ENCODE results near the gene ATP1B1.

ATP1B1 gene

DNA sequence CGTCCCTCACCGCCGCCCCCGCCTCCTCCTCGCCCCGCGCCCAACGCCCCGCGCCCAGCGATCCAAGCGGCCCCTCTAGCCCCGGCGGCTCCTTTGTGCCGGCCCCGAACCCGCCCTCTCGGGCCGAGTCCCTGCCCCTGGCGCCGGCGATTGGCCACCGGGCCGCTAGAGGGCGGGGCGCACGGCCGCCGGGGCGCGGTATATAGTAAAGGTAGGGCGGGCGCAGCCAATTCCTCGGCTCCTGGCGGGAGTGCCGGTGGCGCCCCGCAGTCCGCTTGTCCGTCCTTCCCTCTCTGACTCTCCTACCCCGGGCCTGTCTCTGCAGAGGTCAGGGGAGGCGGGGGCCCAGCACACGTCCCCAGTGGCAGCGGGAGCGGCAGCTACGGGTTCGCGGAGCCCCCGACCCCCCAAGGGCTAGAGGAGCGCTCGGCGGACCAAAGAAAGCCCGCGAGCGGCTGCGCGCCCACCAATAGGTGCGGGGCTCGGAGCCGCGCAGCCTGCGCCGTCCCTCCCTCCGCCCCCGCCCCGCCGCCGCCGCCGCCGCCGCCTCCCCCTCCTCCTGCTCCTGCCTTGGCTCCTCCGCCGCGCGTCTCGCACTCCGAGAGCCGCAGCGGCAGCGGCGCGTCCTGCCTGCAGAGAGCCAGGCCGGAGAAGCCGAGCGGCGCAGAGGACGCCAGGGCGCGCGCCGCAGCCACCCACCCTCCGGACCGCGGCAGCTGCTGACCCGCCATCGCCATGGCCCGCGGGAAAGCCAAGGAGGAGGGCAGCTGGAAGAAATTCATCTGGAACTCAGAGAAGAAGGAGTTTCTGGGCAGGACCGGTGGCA is at the start of gene ATP1B1:
Gene ATP1B1 (plus strand): TSS at position 596 of the 826 bp plus-strand sequence. CDS start 140 bp downstream, at position 736.
- DNase-seq = peak; percentile 73 to 86

DNA sequence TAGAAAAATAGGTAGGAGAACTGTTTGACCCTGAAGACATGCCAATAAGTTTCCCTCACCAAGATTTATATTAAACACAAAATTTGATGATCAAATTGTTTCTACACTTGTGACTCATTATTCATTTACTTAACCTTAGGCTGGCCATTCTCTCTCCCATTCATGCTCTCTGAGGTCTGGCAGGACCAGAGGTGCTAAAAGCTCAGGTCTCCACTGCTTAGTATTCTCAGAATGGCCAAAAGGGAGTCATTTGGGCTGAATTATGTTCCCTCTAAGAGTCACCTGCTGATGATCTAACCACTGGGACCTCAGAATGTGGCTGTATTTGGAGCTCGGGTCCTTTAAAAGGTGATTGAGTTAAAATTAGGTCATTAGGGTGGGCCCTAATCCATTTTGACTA is 47.1 kb upstream of the ATP1B1 start:
- no peak for DNase-seq

DNA sequence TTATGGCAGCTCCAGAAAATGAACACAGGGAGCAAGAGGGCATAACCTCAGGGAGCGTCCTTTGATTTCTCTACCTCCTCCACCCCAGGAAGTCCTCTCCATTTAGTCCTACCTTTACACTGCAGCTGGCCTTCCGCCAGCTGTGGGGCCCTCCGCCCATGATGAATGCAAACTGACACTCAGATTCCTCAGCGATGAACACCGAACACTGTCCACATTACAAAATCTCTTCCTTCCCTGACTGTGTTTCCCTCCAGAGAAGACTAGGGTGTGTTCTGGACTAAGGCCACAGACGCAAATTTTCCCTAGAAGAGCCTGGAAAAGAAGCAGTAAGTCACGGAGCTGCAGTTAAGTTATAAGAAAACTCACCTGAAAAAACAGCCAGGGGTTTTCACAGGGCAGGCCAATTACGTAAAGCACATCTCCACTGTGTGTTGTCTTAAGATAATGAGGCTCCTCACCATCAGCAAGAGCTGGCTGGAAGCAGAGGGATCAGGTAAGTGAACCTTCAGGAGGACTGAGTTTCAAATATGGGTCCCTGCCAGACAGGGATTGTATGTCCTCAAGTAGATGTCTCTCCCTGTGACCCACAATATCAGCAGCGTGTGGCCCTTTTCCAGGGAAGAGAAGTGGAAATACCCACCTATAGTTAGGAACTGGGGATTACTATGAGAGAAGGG is 46.3 kb upstream of the ATP1B1 start:
- no peak for DNase-seq

DNA sequence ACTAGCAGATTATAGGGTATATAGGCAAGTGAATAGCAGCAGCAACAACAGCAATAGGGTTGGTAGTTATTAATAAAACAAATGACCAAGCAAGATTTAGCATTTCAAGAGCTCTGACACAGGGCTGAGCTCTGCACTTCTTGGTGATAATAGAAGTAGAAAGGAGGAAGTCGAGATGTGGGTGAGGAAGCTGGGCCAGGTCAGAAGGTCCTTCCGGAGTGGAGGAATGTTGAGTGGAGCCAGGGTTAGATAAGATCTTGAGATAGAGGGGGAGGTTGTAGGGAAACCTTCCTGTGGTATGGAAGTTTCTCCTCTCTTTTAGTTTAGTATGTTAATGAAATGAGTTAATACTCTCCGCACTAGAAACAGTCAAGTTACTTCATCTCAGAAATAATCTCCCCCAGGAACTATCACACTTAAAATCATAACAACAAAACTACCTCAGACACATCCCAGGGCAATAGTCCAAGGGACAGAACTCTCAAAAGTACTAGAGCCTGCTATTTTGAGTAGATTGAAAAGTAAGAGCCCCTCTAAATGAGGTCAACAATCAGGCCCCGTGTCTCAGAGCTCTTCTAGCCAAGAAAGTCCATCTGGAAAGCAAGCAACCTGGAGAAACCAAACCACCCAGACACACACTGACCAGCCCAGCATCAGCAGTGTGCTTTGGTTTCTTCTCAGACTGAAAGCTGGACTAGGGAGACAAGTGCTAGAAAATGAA is 45.4 kb upstream of the ATP1B1 start:
- DNase-seq = no peak

DNA sequence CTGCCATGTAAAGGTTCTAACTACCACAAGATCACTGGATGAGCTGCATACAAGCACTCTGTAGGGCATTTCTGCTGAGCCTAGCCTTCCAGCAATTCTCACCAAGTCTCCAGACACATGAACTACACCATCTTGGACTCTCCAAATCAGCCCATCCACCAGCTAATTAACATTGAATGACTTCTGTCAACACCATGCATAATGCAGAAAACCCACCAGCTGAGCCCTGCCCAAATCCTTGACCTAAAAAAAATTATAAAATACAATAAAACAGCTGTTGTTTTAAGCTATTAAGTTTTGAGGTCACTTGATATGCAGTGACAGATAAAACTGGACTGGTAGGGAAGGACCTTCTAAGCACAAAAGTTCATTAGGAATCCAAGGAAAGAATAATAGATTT is 44.3 kb upstream of the ATP1B1 start:
- no peak for DNase-seq

DNA sequence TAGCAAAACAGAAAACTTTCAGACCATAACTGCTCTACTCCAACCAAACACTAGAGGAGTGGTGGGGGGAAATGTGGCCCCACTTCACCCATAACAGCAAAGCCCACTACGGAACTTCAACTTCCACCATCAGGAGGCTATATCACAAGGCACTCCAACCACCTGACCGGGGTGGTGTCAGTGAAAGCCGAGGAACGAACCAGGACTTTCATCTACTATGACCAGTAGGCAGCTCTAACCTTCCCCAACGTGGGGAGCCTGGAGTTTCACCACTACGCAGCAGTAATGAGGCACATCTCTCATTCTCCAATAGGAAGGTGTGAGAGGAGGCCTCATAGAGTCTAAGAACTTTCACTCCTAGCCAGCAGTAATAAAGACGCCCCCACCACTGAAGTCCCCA is 42.4 kb upstream of the ATP1B1 start:
- no peak for DNase-seq

DNA sequence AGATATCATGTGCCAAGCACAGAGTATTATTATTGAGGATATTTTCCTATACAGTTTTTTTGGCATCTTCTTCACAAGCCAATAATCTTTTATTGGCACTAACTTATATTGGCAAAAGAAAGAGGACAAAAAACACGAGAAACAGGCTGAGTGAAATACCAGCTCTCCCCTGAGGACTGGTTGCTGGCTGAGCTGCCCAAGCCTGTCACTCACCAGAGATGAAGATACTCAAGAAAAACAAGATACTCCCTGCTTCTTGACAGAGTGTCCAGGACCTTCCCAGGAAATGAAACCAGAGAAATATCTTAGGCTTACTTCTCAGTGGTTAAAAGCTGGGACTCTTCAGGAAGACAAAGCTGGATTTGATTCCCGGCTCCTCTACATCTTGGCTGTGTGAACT is 35.9 kb upstream of the ATP1B1 start:
- no peak for DNase-seq

DNA sequence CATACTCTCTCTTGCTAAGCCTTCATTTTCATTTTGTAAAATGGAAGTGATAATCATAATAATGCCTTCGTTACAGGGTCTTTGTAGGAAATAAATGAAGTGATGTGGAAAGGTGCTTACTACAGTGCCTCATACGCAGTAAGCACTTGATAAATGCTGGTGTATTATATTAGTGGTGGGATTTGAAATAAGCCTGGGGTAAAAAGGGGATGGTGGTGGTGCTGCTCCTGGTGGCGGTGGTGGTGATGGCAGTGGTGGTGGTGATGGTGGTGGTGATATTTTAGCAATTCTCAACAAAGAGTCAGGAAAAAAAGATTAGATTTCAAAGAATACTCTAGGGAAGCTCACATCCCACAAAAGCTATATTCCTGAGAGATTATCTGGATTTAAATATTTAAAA is 35.5 kb upstream of the ATP1B1 start:
- DNase-seq = no peak

DNA sequence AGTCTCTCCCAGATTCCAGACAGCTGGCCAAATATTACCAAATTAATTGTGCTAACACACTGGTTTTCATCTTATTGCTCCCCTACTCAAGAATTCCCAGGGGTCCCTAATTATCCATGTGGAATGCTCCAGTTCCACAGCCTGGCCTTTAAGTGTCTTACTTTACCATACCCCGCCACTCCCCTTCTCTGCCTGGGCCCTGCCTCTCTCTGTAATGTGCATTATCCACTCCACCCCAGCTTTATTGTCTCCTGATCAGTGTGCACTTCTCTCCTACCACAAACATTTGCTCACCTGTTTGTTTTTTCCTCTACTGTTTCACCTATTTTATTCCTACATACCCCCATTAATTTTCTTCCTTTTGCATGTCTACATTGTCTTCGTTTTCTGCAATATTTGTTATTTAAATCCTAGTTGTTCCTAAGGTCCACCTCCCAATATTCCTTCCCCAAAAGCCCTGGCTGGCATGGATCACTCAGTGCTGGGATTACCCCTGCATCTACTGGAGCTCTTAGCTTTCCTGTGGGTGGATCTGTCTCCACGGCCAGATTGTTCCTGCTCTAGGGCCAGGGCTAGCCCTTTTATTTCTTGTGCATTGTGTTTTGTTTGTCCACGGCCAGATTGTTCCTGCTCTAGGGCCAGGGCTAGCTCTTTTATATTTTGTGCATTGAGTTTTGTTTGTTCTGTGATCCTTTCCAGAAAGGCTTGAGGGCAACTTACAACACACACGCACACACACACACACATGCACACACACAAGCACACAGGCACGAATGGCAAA is 33.4 kb upstream of the ATP1B1 start:
- no peak for DNase-seq

DNA sequence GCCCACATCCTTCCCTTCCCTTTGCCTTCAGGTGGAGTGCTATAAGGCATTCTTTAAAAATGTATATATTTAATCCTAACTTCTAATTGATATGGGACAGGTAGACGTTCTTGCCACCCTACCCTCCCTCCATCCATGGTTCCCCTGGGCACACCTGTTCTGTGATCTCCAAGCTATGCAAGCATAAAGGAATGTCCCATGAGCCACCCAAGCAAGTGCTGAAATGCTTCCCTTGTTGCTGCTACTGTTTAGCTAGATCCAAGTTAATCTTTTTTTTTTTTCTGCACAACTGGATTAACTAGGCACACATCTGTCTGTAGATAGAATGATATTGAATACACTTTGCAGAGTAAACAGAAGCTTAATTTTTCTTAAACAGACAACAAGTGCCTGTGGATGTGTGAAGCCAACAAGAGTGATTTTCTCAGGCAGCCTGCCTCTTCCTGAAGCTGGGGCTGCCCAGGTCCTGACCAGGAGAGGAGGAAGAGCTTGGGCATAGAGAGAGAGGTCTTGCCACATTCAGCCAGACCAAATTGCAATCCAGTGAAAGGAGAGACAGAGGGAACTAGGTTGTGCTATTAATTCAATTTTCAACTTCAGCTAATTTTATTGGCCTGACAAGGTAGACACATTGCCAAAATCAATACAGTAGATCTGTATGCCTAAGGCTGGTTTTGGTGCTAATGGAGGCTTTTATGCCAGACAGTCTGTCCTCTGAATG is 28.2 kb upstream of the ATP1B1 start:
- DNase-seq = no peak

DNA sequence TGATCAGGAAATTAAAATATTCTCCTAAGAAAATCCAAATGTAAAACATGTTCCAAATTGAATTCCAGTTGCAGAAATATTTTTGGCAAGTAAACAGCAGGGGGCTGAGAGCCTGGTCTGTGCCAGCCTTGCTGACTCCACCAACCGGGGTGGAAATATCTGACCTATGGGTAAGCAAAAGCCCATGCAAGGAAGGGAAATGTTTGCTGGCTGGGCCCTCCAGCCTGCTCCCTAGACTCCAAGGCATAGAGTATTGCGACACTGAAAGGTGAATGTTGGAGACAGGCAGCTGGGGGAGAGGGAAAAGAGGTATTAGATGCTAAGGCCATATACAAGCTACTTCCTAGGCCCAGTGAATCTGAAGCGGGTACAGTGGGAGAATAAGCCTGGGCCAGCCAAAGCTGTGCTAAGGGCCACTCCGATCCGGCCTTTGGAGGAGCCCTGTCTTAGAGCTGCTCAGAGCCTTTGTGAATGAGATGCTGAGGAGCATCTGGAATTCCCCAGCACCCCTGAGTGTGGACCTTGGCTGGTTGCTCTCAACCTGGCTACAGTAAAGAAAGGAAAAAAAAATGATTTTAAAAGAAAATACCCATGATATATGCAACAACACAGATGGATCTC is 24.9 kb upstream of the ATP1B1 start:
- no peak for DNase-seq

DNA sequence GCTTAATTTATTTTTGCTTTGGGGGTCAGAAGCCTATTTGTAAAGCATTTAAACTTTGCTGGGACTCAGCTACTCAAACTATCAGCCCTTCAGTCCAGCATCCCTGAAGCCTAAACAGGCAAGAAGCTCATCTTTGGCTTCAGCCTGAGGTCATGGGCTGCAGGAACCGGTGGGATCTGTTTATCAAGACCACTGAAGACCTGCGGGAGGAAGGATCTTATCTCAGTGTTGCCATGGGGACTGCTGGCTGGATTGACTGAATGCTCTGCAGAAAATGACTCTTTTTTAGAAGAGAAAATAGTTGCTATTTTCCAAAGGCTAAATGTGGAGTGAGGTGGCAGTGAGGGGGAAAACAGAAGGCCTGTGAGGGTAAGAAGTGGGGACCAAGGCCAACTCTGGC is 20.6 kb upstream of the ATP1B1 start:
- DNase-seq = no peak

DNA sequence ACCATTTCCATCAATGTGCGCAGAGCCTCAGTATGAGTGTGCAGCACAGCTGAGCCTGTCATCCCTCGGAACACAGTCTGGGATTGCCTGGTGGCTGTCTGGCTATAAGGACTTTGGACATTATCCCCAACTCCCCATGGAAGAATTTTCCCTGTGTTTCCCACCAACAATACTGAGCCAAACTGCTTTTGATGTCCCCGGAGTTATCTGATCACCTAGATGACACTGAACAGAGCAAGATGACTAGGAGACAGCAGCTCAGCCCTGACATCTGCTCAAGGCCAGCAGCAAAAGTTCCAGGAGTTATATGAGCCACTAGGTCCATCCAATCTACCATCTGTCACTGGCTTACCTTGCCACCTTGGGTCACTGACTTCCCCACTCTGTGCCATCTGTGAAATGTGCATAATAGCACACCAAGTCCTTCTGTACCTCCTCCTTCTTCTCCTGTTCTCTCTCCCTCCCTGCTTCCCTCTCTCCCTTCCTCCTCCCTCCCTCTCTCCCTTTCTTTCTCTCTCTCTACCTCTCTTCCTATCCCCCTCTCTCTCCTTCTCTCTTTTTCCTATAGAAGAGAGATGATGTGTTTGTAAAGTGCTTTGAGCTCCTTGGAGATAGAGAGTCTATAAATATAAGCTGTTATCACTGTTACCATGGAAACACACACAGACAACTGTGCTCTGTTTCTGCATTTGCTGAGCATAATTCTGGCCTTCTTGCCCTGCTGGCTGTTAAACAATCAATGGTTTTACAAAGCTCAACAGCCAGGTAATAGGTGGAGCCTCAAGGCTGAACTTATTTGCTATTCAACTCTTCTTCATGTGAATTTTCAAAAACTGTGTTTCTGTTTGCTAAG is 19.7 kb upstream of the ATP1B1 start:
- peak in 1 of 2 donors; percentile 34 for DNase-seq

DNA sequence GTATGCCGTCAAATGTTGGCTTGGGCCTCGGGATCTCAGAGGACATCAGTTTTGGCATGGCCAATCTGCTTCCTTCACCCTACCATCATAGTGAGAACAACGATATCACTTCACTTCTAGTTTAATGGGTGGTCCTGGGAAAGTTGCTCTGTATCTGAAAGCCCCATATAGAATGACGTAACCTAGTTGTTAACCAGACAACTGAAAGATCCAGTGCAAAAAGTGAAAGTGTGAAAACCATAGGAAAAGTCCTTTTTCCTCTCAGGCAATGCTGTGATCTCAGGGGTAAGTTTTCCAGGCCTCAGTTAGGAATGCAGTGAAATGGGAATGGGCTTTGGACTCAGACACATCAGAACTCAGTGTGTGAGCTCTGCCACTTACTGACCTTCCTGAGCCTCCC is 18.6 kb upstream of the ATP1B1 start:
- DNase-seq = no peak

DNA sequence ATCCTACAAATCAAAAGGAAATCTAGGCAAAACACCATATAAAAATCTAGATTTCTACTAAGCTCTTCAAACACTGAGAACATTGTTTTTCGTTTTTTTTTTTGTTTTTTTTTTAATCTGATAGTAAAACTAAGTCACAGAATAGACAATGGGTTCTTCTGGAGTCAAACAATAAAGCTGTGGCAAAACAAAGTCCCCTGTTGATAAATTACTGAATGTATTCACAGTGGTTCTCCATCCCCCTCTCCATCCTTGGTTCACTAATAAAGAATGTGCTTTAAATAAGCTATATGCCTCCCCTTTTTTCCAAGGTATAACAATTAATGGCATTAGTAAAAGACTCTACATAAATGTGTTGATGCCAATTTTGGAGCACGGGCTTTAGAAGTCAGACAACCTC is 16.7 kb upstream of the ATP1B1 start:
- DNase-seq = no peak

DNA sequence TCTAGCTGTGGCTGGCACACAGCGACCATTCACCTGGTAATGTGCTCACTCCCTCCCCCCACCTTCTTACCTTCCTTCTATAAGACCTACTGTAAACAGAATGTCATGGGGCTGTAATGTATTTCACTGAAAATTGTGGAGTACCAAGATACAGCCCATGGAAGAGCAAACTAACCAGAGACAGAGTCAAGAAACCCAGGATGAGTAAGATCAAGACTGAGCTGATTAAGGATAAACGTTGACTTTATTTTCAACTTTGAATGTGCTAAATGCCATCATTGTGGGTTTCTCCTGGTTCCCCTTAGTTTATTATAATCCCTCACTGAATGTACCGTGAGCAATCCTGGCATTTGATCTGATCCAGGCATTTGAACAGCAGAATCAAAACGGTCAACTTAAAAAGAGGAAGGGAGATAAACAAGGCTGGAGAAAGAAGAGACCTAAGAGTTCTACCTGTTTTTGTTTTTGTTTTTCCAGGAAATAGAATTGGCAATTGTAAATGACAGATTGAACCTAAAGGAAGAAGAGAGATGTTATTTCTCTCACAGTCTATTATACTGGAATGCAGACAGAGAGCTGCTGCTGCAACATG is 16.1 kb upstream of the ATP1B1 start:
- DNase-seq = no peak

DNA sequence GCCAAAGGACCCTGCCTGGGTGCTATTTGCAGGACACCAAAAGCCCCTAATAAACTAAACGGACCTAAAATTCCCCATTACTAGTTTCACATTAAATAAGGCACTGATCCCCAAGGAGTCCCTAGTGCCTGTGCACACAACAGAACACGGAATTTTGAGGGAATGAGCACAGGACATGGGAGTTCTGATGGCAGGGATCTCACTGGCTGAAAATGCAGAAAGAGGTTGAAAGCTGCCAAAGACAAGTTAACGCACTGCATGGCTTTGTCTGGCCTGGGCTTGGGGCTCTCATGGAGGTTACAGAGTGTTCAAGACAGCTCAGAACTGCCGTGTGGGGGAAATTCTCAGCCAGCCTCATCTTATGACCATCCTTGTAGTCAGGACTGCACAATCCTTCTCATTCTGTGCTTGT is 15.6 kb upstream of the ATP1B1 start:
- no peak for DNase-seq

DNA sequence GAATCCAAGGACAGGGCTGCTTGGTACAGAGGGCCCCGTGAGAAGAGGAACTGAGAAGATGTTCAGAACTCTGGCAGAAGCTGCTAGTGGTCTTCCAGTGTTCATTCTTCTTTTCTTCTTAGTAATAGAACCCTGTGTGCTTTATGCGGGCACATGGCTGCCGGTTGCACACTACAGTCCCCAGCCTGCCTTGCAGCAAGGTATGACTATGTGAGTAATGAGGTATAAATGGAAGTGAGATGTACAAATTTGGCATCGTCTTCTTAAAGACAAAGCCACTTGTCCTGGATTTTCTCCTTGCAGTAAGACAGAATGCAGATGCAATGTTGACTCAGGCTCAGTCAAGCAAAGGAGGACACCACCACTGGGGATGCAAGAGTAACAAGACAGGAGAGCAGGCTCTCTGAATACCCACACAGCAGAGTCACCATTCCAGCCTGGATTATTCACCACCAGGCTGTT is 15.0 kb upstream of the ATP1B1 start:
- no peak for DNase-seq

DNA sequence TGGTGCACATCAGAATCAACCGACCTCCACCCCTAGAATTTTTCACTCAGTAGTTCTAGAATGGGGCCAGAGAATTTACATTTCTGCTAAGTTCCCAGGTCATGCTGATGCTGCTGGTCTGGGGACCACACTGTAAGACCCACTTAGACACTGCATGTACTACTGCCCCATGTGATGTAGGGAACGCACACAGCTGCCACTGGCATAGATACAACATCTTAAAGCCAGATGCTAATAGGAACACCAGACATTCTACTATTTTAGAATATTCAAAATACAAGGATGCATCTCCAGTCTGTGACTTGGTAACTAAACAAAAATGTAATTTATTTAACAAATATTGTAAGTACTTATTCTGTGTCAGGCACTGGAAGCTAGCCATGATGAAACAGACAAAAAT is 14.1 kb upstream of the ATP1B1 start:
- DNase-seq = no peak

DNA sequence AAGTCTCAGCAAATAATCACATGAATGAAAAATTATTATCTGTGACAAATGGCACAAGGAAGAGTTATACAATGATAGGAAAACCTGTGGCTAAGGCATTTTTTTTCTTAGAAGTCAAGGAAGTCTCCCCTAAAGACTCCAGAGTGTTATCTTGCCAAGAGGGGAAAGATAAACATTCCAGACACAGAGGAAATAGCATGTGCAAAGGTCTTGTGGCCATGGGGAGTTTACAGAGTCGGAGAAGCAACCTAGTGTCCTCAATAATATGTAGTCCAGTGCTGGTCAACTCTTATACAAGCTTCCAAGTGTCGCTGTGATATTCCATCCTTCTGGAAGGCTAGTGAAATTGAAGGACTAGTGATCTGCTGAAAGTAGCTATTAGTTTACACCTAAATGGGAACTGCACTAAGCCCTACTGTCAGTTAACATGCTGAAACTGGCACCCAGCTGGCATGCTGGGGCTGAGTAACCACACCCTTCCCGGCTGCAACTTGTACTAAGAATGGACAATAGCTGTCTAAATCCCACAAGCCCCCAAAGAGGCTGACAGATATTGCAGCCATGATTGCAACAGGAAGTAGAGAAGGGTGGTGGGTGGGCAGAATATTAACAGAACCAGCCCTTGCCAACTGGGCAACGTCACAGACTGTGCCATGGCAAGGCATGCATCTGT is 11.5 kb upstream of the ATP1B1 start:
- no peak for DNase-seq

All from CD4-positive, alpha-beta T cell treated with Interferon alpha-2 for 1 hour (primary cell).